Mammary epithelial cell (primary cell): ENCODE data around the gene KLHL20.

ENCODE experiments used
- EZH2 ChIP-seq: IDR thresholded peaks from 2 replicates; pipeline ENCODE4 v1.6.1; 2012; ENCODE audit warnings: low read length, inconsistent platforms, borderline replicate concordance
- TF ChIP-seq, protein P1 (sequence below), 2 donors: IDR thresholded peaks in 1 of 2; conservative IDR thresholded peaks in 1 of 2; 2 replicates each; pipeline ENCODE4 v1.5.1; 2011 to 2012; ENCODE audit warnings: inconsistent platforms in 2 of 2, low read length in 2 of 2, mild to moderate bottlenecking in 2 of 2, control low read depth in 1 of 2, low read depth in 1 of 2; ENCODE audit not compliant: insufficient read depth in 1 of 2; ENCODE audit errors: extremely low read depth in 1 of 2

DNA sequence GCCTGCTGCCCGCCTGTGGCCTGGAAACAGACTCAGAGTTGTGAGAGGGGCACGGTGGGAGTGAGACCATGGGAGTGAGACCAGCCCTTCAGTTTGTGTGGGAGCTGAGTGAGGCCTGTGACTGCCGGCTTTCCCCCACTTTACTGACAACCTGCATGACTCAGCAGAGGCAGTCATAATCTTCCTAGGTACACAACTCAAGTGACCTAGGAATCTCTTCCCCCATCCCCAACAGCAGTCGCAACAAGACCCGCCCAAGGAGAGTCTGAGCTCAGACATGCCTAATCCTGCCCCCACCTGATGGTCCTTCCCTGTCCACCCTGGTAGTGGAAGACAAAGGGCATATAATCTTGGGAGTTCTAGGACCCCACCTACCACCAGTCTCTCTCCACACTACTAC, 44.2 kb downstream of the KLHL20 start:
- TF ChIP-seq, protein P1, sequence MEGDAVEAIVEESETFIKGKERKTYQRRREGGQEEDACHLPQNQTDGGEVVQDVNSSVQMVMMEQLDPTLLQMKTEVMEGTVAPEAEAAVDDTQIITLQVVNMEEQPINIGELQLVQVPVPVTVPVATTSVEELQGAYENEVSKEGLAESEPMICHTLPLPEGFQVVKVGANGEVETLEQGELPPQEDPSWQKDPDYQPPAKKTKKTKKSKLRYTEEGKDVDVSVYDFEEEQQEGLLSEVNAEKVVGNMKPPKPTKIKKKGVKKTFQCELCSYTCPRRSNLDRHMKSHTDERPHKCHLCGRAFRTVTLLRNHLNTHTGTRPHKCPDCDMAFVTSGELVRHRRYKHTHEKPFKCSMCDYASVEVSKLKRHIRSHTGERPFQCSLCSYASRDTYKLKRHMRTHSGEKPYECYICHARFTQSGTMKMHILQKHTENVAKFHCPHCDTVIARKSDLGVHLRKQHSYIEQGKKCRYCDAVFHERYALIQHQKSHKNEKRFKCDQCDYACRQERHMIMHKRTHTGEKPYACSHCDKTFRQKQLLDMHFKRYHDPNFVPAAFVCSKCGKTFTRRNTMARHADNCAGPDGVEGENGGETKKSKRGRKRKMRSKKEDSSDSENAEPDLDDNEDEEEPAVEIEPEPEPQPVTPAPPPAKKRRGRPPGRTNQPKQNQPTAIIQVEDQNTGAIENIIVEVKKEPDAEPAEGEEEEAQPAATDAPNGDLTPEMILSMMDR (conservative IDR thresholded peaks at IDR 0.05 in 1 of 2, IDR thresholded peaks at IDR 0.05 in 1 of 2; ENCODE audit: extremely low read depth in 1 of 2, insufficient read depth in 1 of 2, low read depth in 1 of 2, low read length in 2 of 2): no peak
- no peak for TF ChIP-seq EZH2
